GM23338 (cell line): ENCODE data around the gene CXCL16. TPM values are rescaled to one million over a fixed set of nuclear protein-coding genes. Genes with fewer than 3 reads are reported as not detected.

Experiments
- ATAC-seq: fragments of 200-7000 bp; cut with Tn5 transposase; 3 replicates; pipeline ENCODE4 v1.9.1; 2020
- DNase-seq: peaks from one replicate; pipeline ENCODE4 v3.0.0-alpha.2; 2015; ENCODE audit warnings: low spot score
- H2AFZ ChIP-seq: fragments of 200-600 bp; sonication (generic); 2 replicates; pipeline ENCODE4 v1.8.0; 2016; ENCODE audit warnings: antibody characterized with exemption, mild to moderate bottlenecking, moderate library complexity
- H3F3A ChIP-seq: fragments of 200-600 bp; sonication (generic); replicated peaks from 2 replicates; pipeline ENCODE4 v1.8.0; 2017; ENCODE audit warnings: antibody characterized with exemption, mixed run types, low read depth
- H3K27ac ChIP-seq: fragments of 200-600 bp; sonication (generic); 2 replicates; pipeline ENCODE4 v1.6.1; 2016; ENCODE audit warnings: low read depth
- H3K27me3 ChIP-seq: fragments of 200-600 bp; sonication (generic); 2 replicates; pipeline ENCODE4 v1.8.0; 2016; ENCODE audit warnings: mild to moderate bottlenecking, mixed run types, moderate library complexity; ENCODE audit not compliant: insufficient read depth
- H3K36me3 ChIP-seq: fragments of 200-600 bp; sonication (generic); 2 replicates; pipeline ENCODE4 v1.8.0; 2016; ENCODE audit warnings: mild to moderate bottlenecking; ENCODE audit not compliant: insufficient read depth
- H3K4me1 ChIP-seq: fragments of 200-600 bp; sonication (generic); 2 replicates; pipeline ENCODE4 v1.8.0; 2016; ENCODE audit warnings: mild to moderate bottlenecking, moderate library complexity; ENCODE audit not compliant: insufficient read depth
- H3K4me2 ChIP-seq: fragments of 200-600 bp; sonication (generic); 2 replicates; pipeline ENCODE4 v1.7.1; 2017; ENCODE audit warnings: mixed run types
- H3K4me3 ChIP-seq: fragments of 200-600 bp; sonication (generic); 2 replicates; pipeline ENCODE4 v1.6.1; 2016; ENCODE audit warnings: mixed run types
- H3K79me2 ChIP-seq: fragments of 200-600 bp; sonication (generic); replicated peaks from 2 replicates; pipeline ENCODE4 v1.8.0; 2017; ENCODE audit warnings: mild to moderate bottlenecking; ENCODE audit not compliant: insufficient read depth
- H3K9me2 ChIP-seq: fragments of 200-600 bp; sonication (generic); 2 replicates; pipeline ENCODE4 v1.8.0; 2017; ENCODE audit not compliant: insufficient read depth
- H4K20me1 ChIP-seq: fragments of 200-600 bp; sonication (generic); replicated peaks from 2 replicates; pipeline ENCODE4 v1.8.0; 2017; ENCODE audit warnings: mild to moderate bottlenecking; ENCODE audit not compliant: insufficient read depth
- H3K27ac Mint-ChIP-seq: 2 replicates; pipeline ENCODE4 v1.8.0; 2020; ENCODE audit warnings: inconsistent platforms, mild to moderate bottlenecking, moderate library complexity, mixed read lengths
- H3K27me3 Mint-ChIP-seq: 3 replicates; pipeline ENCODE4 v1.8.0; 2022; ENCODE audit warnings: low read depth, mild to moderate bottlenecking, moderate library complexity, mixed read lengths, inconsistent platforms; ENCODE audit not compliant: insufficient read depth, poor library complexity
- H3K36me3 Mint-ChIP-seq: 3 replicates; pipeline ENCODE4 v1.8.0; 2021; ENCODE audit warnings: low read depth, mild to moderate bottlenecking, inconsistent platforms, moderate library complexity, mixed read lengths
- H3K4me1 Mint-ChIP-seq: 3 replicates; pipeline ENCODE4 v1.8.0; 2020; ENCODE audit warnings: mild to moderate bottlenecking, inconsistent platforms, mixed read lengths
- H3K4me3 Mint-ChIP-seq: 3 replicates; pipeline ENCODE4 v1.8.0; 2021; ENCODE audit warnings: moderate library complexity, mild to moderate bottlenecking, inconsistent platforms, mixed read lengths
- H3K9me3 Mint-ChIP-seq: 3 replicates; pipeline ENCODE4 v1.8.0; 2020; ENCODE audit warnings: moderate library complexity, mild to moderate bottlenecking, inconsistent platforms, mixed read lengths
- CREB1 ChIP-seq: fragments of 250-450 bp; sonication (Bioruptor Pico); IDR thresholded peaks from 2 replicates; pipeline ENCODE4 v1.5.0; 2020; ENCODE audit warnings: low read depth, mild to moderate bottlenecking, moderate library complexity
- EZH2 ChIP-seq: fragments of 200-600 bp; sonication (generic); IDR thresholded peaks from one replicate; pipeline ENCODE4 v1.8.0; 2017; ENCODE audit warnings: antibody characterized with exemption, mild to moderate bottlenecking, low read depth; ENCODE audit not compliant: unreplicated experiment
- EZH2phosphoT487 ChIP-seq: fragments of 200-600 bp; sonication (generic); IDR thresholded peaks from one replicate; pipeline ENCODE4 v1.8.1; 2018; ENCODE audit warnings: antibody characterized with exemption; ENCODE audit not compliant: unreplicated experiment
- JUNB ChIP-seq: IDR thresholded peaks from one replicate; pipeline ENCODE4 v1.6.1; 2016; ENCODE audit warnings: antibody characterized with exemption; ENCODE audit not compliant: unreplicated experiment
- NANOG ChIP-seq: IDR thresholded peaks from 2 replicates; pipeline ENCODE4 v1.6.1; 2016; ENCODE audit warnings: antibody characterized with exemption, borderline replicate concordance
- POLR2AphosphoS5 ChIP-seq: IDR thresholded peaks from 2 replicates; pipeline ENCODE4 v1.6.1; 2016; ENCODE audit warnings: antibody characterized with exemption, low read depth
- ZNF114 ChIP-seq: fragments of 250-450 bp; sonication (Bioruptor Pico); IDR thresholded peaks from 2 replicates; pipeline ENCODE4 v1.5.0; 2020; ENCODE audit warnings: mild to moderate bottlenecking, moderate library complexity
- ZNF331 ChIP-seq: fragments of 250-450 bp; sonication (Bioruptor Pico); IDR thresholded peaks from 2 replicates; pipeline ENCODE4 v1.5.0; 2020; ENCODE audit warnings: low read depth, mild to moderate bottlenecking, moderate library complexity
- polyA plus RNA-seq: library from polyadenylated mRNA; unstranded; fragments of >200 nt; fragmentation: Nextera tagmentation; extraction: Ambion mirVana; gene quantifications from 2 replicates; pipeline ENCODE4 v1.2.1, GENCODE V29; 2016
- total RNA-seq: library from RNA; depleted of rRNA; stranded (reverse); fragments of >200 nt; shearing (Covaris generic); gene quantifications from 2 replicates; pipeline ENCODE4 v1.2.3, GENCODE V29; 2014
- TF ChIP-seq, protein P1 (sequence below): fragments of 250-450 bp; sonication (Bioruptor Pico); IDR thresholded peaks from 2 replicates; pipeline ENCODE4 v1.5.0; 2020; ENCODE audit warnings: mild to moderate bottlenecking, moderate library complexity
- TF ChIP-seq, protein P2 (sequence below): IDR thresholded peaks from 2 replicates; pipeline ENCODE4 v1.6.1; 2016; ENCODE audit warnings: antibody characterized with exemption

The CXCL16 gene
- total and polyA plus RNA-seq, 2 experiments from 2014 or later, result 4.0 to 4.1 TPM

DNA sequence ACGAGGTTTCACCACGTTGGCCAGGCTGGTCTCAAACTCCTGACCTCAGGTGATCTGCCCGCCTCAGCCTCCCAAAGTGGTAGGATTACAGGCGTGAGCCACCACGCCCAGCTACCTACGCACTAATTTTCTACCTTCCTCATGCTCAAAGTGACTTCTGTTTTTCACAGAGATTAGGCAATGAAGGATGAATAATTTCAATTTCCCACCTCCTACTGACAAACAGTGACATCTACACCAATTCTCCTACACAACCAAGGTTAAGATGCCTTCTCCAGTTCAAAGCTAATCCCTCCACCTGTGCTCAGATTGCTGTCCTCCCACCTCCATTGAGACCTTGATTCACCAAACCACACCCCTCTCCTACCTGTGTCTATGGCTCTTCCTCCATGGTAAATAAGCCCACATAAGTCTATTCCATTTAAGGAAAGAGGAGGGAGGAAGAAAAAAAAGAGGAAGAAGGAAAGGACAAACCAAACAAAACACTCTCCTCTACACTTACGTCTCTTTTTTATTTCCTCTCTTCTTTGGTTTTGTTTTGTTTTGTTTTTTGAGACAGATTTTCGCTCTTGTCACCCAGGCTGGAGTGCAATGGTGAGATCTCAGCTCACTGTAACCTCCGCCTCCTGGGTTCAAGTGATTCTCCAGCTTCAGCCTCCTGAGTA, 13.9 kb downstream of the CXCL16 start (continued):
- TF ChIP-seq, protein P1, sequence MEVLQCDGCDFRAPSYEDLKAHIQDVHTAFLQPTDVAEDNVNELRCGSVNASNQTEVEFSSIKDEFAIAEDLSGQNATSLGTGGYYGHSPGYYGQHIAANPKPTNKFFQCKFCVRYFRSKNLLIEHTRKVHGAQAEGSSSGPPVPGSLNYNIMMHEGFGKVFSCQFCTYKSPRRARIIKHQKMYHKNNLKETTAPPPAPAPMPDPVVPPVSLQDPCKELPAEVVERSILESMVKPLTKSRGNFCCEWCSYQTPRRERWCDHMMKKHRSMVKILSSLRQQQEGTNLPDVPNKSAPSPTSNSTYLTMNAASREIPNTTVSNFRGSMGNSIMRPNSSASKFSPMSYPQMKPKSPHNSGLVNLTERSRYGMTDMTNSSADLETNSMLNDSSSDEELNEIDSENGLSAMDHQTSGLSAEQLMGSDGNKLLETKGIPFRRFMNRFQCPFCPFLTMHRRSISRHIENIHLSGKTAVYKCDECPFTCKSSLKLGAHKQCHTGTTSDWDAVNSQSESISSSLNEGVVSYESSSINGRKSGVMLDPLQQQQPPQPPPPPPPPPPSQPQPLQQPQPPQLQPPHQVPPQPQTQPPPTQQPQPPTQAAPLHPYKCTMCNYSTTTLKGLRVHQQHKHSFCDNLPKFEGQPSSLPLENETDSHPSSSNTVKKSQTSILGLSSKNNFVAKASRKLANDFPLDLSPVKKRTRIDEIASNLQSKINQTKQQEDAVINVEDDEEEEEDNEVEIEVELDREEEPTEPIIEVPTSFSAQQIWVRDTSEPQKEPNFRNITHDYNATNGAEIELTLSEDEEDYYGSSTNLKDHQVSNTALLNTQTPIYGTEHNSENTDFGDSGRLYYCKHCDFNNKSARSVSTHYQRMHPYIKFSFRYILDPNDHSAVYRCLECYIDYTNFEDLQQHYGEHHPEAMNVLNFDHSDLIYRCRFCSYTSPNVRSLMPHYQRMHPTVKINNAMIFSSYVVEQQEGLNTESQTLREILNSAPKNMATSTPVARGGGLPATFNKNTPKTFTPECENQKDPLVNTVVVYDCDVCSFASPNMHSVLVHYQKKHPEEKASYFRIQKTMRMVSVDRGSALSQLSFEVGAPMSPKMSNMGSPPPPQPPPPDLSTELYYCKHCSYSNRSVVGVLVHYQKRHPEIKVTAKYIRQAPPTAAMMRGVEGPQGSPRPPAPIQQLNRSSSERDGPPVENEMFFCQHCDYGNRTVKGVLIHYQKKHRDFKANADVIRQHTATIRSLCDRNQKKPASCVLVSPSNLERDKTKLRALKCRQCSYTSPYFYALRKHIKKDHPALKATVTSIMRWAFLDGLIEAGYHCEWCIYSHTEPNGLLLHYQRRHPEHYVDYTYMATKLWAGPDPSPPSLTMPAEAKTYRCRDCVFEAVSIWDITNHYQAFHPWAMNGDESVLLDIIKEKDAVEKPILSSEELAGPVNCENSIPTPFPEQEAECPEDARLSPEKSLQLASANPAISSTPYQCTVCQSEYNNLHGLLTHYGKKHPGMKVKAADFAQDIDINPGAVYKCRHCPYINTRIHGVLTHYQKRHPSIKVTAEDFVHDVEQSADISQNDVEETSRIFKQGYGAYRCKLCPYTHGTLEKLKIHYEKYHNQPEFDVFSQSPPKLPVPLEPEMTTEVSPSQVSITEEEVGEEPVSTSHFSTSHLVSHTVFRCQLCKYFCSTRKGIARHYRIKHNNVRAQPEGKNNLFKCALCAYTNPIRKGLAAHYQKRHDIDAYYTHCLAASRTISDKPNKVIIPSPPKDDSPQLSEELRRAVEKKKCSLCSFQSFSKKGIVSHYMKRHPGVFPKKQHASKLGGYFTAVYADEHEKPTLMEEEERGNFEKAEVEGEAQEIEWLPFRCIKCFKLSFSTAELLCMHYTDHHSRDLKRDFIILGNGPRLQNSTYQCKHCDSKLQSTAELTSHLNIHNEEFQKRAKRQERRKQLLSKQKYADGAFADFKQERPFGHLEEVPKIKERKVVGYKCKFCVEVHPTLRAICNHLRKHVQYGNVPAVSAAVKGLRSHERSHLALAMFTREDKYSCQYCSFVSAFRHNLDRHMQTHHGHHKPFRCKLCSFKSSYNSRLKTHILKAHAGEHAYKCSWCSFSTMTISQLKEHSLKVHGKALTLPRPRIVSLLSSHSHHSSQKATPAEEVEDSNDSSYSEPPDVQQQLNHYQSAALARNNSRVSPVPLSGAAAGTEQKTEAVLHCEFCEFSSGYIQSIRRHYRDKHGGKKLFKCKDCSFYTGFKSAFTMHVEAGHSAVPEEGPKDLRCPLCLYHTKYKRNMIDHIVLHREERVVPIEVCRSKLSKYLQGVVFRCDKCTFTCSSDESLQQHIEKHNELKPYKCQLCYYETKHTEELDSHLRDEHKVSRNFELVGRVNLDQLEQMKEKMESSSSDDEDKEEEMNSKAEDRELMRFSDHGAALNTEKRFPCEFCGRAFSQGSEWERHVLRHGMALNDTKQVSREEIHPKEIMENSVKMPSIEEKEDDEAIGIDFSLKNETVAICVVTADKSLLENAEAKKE (CRISPR knock-in tag), result no peak
- no peak for TF ChIP-seq ZNF331 (CRISPR knock-in tag)
- TF ChIP-seq CREB1, result no peak
- TF ChIP-seq ZNF114 (CRISPR knock-in tag), result no peak
- no peak for TF ChIP-seq JUNB

DNA sequence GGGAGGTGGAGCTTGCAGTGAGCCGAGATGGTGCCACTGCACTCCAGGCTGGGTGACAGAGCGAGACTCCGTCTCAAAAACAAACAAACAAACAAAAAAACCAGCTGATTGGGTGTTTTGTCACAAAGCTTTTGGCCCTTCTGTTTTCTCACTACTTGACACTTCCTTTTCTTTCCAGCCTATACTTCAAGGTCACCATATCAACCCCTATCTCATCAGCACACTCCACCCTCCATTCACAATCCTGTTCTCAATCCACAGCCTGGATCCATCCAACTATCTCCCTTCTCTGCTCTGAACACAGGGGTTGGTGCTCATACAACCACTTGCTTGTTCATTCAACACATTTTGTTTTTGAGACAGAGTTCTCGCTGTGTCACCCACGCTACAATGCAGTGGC, 15.1 kb downstream of the CXCL16 start:
- Histone ChIP-seq H3K9me2 (no peaks in the 10 kb centered on the region), H3K36me3 (no peaks in the 10 kb centered on the region), H4K20me1 (no peaks in the 10 kb centered on the region; the same call in 1 of the 2 replicates), H3K4me1 (no peaks in the 10 kb centered on the region), H3K4me3 (no peak overlapping the region), H3K27me3 (no peaks in the 10 kb centered on the region), H3K4me2 (no peak overlapping the region), H2AFZ (no peak overlapping the region), H3K79me2 (no peaks in the 10 kb centered on the region), H3F3A (0 out of 2 replicates have a peak, but pooled peaks cover 2% of the 10 kb centered on the region), H3K27ac (no peak overlapping the region)
- Mint-ChIP-seq H3K4me1 (no peaks in the 10 kb centered on the region; the same call in 2 of the 3 replicates), H3K4me3 (no peak overlapping the region), H3K27me3 (peaks cover 16% of the 10 kb centered on the region), H3K27ac (no peak overlapping the region), H3K9me3 (no peaks in the 10 kb centered on the region; the same call in 2 of the 3 replicates), H3K36me3 (peaks cover 4% of the 10 kb centered on the region; the same call in 2 of the 3 replicates)
- ATAC-seq, result no peak
- no peak for DNase-seq
- TF ChIP-seq, protein P2, sequence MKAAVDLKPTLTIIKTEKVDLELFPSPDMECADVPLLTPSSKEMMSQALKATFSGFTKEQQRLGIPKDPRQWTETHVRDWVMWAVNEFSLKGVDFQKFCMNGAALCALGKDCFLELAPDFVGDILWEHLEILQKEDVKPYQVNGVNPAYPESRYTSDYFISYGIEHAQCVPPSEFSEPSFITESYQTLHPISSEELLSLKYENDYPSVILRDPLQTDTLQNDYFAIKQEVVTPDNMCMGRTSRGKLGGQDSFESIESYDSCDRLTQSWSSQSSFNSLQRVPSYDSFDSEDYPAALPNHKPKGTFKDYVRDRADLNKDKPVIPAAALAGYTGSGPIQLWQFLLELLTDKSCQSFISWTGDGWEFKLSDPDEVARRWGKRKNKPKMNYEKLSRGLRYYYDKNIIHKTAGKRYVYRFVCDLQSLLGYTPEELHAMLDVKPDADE, result no peak
- TF ChIP-seq CREB1 (no peak), JUNB (no peak), EZH2phosphoT487 (no peak), POLR2AphosphoS5 (no peak), NANOG (no peak), ZNF114 (CRISPR knock-in tag) (no peak), EZH2 (no peak)
